Bronchial epithelial cell (primary cell): ENCODE measurements around the gene IFI27L1. TPM values are rescaled to one million over a fixed set of nuclear protein-coding genes. Genes with fewer than 3 reads are reported as not detected.

Source experiments
- DNase-seq: peaks from one replicate; pipeline ENCODE4 v3.0.0-alpha.2; 2010; ENCODE audit warnings: low read depth
- FAIRE-seq: peaks from 2 replicates; lab custom pipeline; 2011; peaks lifted over from hg19 to GRCh38; lab: Jason Lieb, UNC
- H3K27me3 ChIP-seq: 2 replicates; pipeline ENCODE4 v1.5.1; 2011; ENCODE audit warnings: low read length; ENCODE audit not compliant: control insufficient read depth, insufficient read depth
- H3K36me3 ChIP-seq: 2 replicates; pipeline ENCODE4 v1.5.1; 2011; ENCODE audit warnings: low read length; ENCODE audit not compliant: control insufficient read depth, insufficient read depth
- H3K4me3 ChIP-seq: 2 replicates; pipeline ENCODE4 v1.5.1; 2011; ENCODE audit warnings: mild to moderate bottlenecking, low read depth, low read length, control low read depth
- total RNA-seq: library from RNA; depleted of rRNA; stranded (reverse); fragments of >200 nt; gene quantifications from 2 replicates; pipeline ENCODE4 v1.2.1, GENCODE V29; 2014
- TF ChIP-seq, protein P1 (sequence below): IDR thresholded peaks from 2 replicates; pipeline ENCODE4 v1.5.1; 2011; ENCODE audit warnings: mild to moderate bottlenecking, moderate library complexity, low read length, control low read depth, inconsistent platforms; ENCODE audit not compliant: insufficient read depth, severe bottlenecking

The IFI27L1 gene
- total RNA-seq, 1 donor from 2014 or later, result 8.7 TPM

DNA sequence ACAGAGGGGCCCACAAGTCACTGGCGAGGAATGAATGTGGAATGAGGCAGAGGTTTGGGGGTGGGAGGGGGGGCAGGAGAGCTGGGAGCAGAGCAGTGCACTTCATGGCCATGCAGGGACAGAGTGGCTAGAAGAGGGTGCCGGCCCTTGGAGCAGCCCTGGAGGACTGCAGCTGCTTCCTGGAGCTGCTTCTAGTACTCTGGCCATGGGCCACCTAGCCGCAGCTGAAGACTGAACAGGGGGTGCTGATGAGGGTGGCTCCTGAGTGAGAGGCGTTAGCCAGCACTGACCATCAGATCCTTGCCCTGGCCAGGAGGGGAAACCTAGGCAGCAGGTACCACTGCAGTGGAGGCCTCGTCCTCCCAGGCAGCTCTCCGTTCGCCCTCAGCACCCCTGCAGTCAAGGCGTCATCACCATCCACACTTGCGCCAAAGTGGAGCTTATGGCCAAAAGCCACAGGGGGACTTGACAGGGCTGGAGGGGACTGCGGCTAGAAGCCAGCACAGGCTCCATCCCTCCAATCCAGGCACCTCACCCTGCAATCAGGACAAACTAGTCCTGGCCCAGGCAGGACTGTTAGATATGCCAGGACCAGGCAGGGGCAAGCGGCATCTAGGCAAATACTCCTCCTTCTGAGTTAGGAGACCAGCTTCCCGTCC, 38.5 kb upstream of the IFI27L1 start:
- no peak for DNase-seq
- Histone ChIP-seq H3K36me3 (peaks cover 7% of the 10 kb centered on the region), H3K27me3 (no peaks in the 10 kb centered on the region), H3K4me3 (no peak overlapping the region)
- TF ChIP-seq, protein P1, sequence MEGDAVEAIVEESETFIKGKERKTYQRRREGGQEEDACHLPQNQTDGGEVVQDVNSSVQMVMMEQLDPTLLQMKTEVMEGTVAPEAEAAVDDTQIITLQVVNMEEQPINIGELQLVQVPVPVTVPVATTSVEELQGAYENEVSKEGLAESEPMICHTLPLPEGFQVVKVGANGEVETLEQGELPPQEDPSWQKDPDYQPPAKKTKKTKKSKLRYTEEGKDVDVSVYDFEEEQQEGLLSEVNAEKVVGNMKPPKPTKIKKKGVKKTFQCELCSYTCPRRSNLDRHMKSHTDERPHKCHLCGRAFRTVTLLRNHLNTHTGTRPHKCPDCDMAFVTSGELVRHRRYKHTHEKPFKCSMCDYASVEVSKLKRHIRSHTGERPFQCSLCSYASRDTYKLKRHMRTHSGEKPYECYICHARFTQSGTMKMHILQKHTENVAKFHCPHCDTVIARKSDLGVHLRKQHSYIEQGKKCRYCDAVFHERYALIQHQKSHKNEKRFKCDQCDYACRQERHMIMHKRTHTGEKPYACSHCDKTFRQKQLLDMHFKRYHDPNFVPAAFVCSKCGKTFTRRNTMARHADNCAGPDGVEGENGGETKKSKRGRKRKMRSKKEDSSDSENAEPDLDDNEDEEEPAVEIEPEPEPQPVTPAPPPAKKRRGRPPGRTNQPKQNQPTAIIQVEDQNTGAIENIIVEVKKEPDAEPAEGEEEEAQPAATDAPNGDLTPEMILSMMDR, result no peak
- peak; percentile 80 for FAIRE-seq

DNA sequence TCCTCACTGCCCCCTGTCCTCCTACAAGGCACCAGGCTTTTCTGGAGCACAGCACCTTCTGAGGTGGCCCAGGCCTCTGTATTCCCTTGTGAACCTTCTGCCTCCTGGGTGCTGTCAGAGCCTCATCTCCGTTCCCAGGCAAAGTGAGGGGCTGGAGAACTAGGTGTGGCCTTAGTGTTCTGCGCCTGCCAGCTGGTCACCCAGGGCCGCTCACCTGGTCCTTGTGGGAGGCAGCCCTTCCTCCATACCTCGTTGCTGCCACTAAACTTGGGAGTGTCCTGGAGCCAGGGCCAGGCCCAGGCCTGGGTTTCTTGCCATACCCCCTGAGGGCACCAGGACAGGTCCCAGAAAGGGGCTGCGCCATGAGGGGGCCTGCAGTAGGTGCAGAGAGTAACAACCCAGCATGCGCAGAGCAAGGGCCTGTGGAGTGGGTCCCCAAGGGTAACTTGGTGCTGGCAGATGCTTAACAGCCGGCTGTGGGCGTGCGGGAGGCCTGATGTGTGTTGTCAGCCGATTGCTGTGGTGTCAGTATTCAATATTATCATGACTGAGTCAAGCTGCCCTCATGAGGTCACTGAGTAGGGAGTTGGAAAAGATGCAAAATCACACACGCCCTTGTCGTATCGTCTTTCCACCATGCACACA, 37.9 kb upstream of the IFI27L1 start:
- no peaks in the 10 kb centered on the region for H3K27me3 ChIP-seq
- DNase-seq (no peak), FAIRE-seq (no peak)
- H3K4me3 ChIP-seq, result no peak overlapping the region
- H3K36me3 ChIP-seq, result peaks cover 10% of the 10 kb centered on the region
- TF ChIP-seq, protein P1, result no peak

DNA sequence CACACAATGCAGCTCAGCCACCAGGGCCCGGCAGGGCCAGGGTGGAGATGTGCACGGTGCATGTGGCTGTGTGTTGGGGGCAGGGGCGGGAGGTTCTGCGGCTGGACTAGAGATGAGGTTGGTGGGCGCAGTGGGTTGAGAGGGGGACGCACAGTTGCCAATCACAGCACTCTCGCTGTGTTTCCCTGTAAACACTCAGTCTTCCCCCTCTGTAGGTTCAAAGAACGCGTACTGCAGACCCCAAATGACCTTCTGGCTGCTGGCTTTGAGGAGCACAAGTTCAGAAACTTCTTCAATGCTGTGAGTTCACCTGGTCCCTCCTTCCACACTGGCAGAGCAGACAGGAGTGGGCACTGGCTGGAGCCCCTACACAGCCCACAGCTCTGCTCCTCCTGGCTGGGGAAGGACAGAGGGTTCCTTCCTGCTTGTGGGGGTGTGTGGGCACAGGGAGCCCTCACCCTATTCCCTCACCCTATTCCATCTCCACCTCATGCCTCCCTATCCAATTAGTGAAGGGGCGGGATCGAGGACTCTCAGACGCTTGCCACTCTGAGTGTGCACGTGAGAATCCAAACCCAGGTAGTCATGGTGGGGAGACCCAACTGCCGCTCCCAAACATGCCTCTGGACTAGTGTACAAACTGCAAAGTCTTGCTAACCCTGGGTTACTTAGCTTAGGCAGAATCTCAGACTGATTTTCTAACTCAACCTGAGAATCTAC, 37.2 kb upstream of the IFI27L1 start:
- H3K4me3 ChIP-seq, result no peak overlapping the region
- FAIRE-seq (no peak), DNase-seq (no peak)
- no peaks in the 10 kb centered on the region for H3K27me3 ChIP-seq
- TF ChIP-seq, protein P1, result no peak
- H3K36me3 ChIP-seq, result peaks cover 14% of the 10 kb centered on the region

DNA sequence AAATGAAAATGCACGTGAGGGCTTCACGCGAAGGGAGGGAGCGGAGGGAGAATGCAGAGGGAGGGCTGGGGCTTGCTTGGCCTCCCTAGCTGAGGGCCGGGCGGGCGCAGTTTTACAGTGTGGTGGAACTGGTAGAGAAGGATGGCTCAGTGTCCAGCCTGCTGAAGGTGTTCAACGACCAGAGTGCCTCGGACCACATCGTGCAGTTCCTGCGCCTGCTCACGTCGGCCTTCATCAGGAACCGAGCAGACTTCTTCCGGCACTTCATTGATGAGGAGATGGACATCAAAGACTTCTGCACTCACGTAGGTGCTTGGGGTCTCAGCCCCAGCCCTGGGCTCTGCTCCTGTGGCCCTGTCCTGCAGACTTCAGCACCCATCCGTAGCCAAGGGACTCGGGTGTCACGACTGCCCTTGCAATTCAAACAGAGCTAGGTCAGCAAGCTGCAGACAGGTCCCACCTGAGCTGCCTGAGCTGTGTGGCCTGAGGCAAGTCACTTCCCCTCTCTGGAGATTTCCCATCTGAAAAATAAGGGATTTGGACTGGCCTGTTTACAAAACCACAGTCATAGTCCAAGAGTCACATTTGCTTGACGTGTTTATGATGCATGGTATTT, 36.5 kb upstream of the IFI27L1 start:
- no peak for FAIRE-seq
- no peak overlapping the region for H3K4me3 ChIP-seq

DNA sequence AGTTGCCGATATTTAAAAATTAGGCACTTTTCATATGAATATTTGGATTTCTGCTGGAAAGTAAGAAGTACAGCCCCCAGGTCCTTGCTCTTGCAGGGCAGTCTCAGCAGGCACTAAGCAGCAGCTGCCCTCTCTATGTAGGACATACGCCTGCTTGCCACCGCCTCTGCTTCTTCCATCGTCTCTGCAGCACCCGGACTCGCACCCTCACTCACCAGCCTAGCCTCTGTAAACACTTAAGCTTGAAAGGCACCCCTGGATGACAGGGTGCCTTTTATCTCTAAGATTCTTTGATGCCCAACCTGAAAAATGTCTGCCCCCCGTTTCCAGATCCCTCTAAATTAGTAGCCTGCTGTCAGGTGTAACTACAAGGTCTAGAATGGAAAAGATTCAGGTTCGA, 36.0 kb upstream of the IFI27L1 start:
- no peak for DNase-seq
- no peaks in the 10 kb centered on the region for H3K27me3 ChIP-seq
- H3K36me3 ChIP-seq, result peaks cover 20% of the 10 kb centered on the region
- no peak overlapping the region for H3K4me3 ChIP-seq
- no peak for FAIRE-seq
- TF ChIP-seq, protein P1, result no peak

More for the DNA sequence above, 36.5 kb upstream of the IFI27L1 start:
- DNase-seq, result no peak
- Histone ChIP-seq H3K36me3 (peaks cover 18% of the 10 kb centered on the region), H3K27me3 (no peaks in the 10 kb centered on the region)
- TF ChIP-seq, protein P1, result no peak
